Right lobe of liver (tissue), 6 donors: ENCODE results near the gene MAP4K1. TPM values are rescaled to one million over a fixed set of nuclear protein-coding genes. Genes with fewer than 3 reads are reported as not detected.
"Not testable (repeated sequence)": the region's sequence is repeated elsewhere in the genome, so short reads cannot be mapped to it uniquely, and the experiment has no call there.

ENCODE experiments used
- ATAC-seq, 4 donors: fragments of 200-7000 bp; cut with Tn5 transposase; one replicate each; pipeline ENCODE4 v1.9.1; 2020; ENCODE audit warnings: mild to moderate bottlenecking in 4 of 4, moderate library complexity in 4 of 4
- DNase-seq, 3 donors: peaks; one replicate each; pipeline ENCODE4 v3.0.0-alpha.2; 2020
- H3K27ac ChIP-seq, 3 donors: fragments of 200-600 bp; one replicate each; pipeline ENCODE4 v1.8.0; 2022
- H3K27me3 ChIP-seq, 2 donors: fragments of 200-600 bp; one replicate each; pipeline ENCODE4 v1.8.0; 2022
- H3K36me3 ChIP-seq, 4 donors: fragments of 200-600 bp; sonication (generic) in 1 of 4; one replicate each; pipeline versions ENCODE4 v1.5.1 to v1.8.0; 2017 to 2022; ENCODE audit warnings: control low read depth in 1 of 4
- H3K4me1 ChIP-seq, 4 donors: fragments of 200-600 bp; sonication (generic) in 1 of 4; one replicate each; pipeline versions ENCODE4 v1.5.1 to v1.8.0; 2017 to 2022; ENCODE audit warnings: control low read depth in 1 of 4
- H3K4me3 ChIP-seq, 3 donors: fragments of 200-600 bp; one replicate each; pipeline ENCODE4 v1.8.0; 2022
- H3K9me3 ChIP-seq, 4 donors: fragments of 200-600 bp; sonication (generic) in 1 of 4; one replicate each; pipeline versions ENCODE4 v1.5.1 to v1.8.0; 2017 to 2022; ENCODE audit warnings: control low read depth in 1 of 4
- CTCF ChIP-seq, 4 donors: fragments of 200-600 bp in 3 of 4; fragments of 450-650 bp in 1 of 4; IDR thresholded peaks; one replicate each; pipeline versions ENCODE4 v1.5.1 to v1.8.0; 2016 to 2022; ENCODE audit warnings: antibody characterized with exemption in 4 of 4, mild to moderate bottlenecking in 2 of 4
- POLR2A ChIP-seq: fragments of 450-650 bp; IDR thresholded peaks from one replicate; pipeline ENCODE4 v1.6.1; 2017; ENCODE audit warnings: antibody characterized with exemption, mild to moderate bottlenecking
- WGBS: methylation state at CpG from one replicate; pipeline ENCODE4 v1.1.6; 2018; ENCODE audit warnings: low coverage, low lambda C conversion rate; ENCODE audit not compliant: insufficient coverage; ENCODE audit errors: missing lambda C conversion rate; 5-methylcytosine and 5-hydroxymethylcytosine counted together
- intact Hi-C, 2 donors: fragments of 100-400 bp; cut with DNase I; formaldehyde crosslinking; loops; one replicate each; pipeline versions ENCODE4 v1.11.2 to v1.14.1; 2022
- total RNA-seq, 6 experiments: library from RNA; depleted of rRNA in 2 of 6; stranded (reverse); fragments of >200 nt in 2 of 6; fragmentation: NEBNext Ultra II Directional in 3 of 6; extraction: Animal tissue kit (Norgen Biotek cat#: 25700) in 3 of 6; gene quantifications; one replicate each; pipeline versions ENCODE4 v1.1.0 to v1.2.4, GENCODE V29; 2016 to 2023
- donor health status: DM: no; HTN: yes; CAD: no.
- donor health status: DM: no; HTN: no; CAD: no.
- donor health status: DM: no; HTN: no; CAD: no.
- donor health status: DM: no; HTN: yes; CAD: no.
- donor health status: DM: no; HTN: yes; CAD: no.

The MAP4K1 gene
- total RNA-seq, 6 experiments from 2014 or later = 0.93 to 3.1 (median 2.0) TPM

GRCh38 chr19:38583985-38584305 is 33.8 kb downstream of the MAP4K1 start:
- H3K27me3 ChIP-seq = no peaks in the 10 kb centered on the region
- H3K27ac ChIP-seq = no peak overlapping the region
- WGBS = 53% methylated on average over 4 of the region's 4 CpGs
- H3K36me3 ChIP-seq = no peaks in the 10 kb centered on the region
- TF ChIP-seq CTCF (IDR thresholded peaks at IDR 0.05) (no peak), POLR2A (no peak)
- no peaks in the 10 kb centered on the region for H3K4me1 ChIP-seq
- H3K9me3 ChIP-seq = no peaks in the 10 kb centered on the region
- ATAC-seq (no peak), DNase-seq (no peak)
- intact Hi-C loops = no loop called here
- no peak overlapping the region for H3K4me3 ChIP-seq

- Histone ChIP-seq H3K27me3 (no peaks in the 10 kb centered on the region), H3K4me3 (no peak overlapping the region), H3K4me1 (no peaks in the 10 kb centered on the region), H3K27ac (no peak overlapping the region), H3K36me3 (no peaks in the 10 kb centered on the region), H3K9me3 (no peaks in the 10 kb centered on the region)
- TF ChIP-seq CTCF (IDR thresholded peaks at IDR 0.05) (no peak), POLR2A (no peak)
- intact Hi-C loops = no loop called here
- peak in 1 of 4 donors; percentile 12 for ATAC-seq
- 80% methylated on average over 10 of the region's 14 CpGs for WGBS
- DNase-seq = no peak
These were observed 34.4 kb downstream of the MAP4K1 start for GRCh38 chr19:38583219-38583984.

- peak in 1 of 4 donors; percentile 34 for ATAC-seq
- H3K9me3 ChIP-seq = no peaks in the 10 kb centered on the region
- TF ChIP-seq CTCF (IDR thresholded peaks at IDR 0.05) (no peak), POLR2A (no peak)
- no peak for DNase-seq
- 86% methylated on average over 4 of the region's 15 CpGs for WGBS
- no peaks in the 10 kb centered on the region for H3K36me3 ChIP-seq
- H3K4me1 ChIP-seq = no peaks in the 10 kb centered on the region
- no peak overlapping the region for H3K4me3 ChIP-seq
- intact Hi-C loops = no loop called here
- no peaks in the 10 kb centered on the region for H3K27me3 ChIP-seq
- H3K27ac ChIP-seq = no peak overlapping the region
These were observed 37.7 kb downstream of the MAP4K1 start for GRCh38 chr19:38580080-38580479.

- H3K9me3 ChIP-seq, H3K27me3 ChIP-seq, H3K4me1 ChIP-seq, H3K27ac ChIP-seq, intact Hi-C loops, H3K36me3 ChIP-seq, H3K4me3 ChIP-seq, ATAC-seq, DNase-seq: not testable (repeated sequence)
- WGBS = 75% methylated on average over 5 of the region's 6 CpGs
These were observed 38.4 kb downstream of the MAP4K1 start for GRCh38 chr19:38579304-38579703.

GRCh38 chr19:38577826-38578225 is 39.9 kb downstream of the MAP4K1 start:
- Histone ChIP-seq H3K9me3 (no peaks in the 10 kb centered on the region), H3K27ac (no peak overlapping the region), H3K27me3 (no peaks in the 10 kb centered on the region), H3K4me3 (no peak overlapping the region), H3K36me3 (no peaks in the 10 kb centered on the region), H3K4me1 (no peaks in the 10 kb centered on the region)
- WGBS = no CpG with 5 or more reads among the region's 11 CpGs
- DNase-seq (no peak), ATAC-seq (peak in 1 of 4 donors; percentile 23)
- no peak for TF ChIP-seq POLR2A
- no peak for TF ChIP-seq CTCF (IDR thresholded peaks at IDR 0.05)
- intact Hi-C loops = no loop called here
